ENCODE measurements around the gene LHX1. TPM values are rescaled to one million over a fixed set of nuclear protein-coding genes. Genes with fewer than 3 reads are reported as not detected.

The LHX1 gene
- polyA plus RNA-seq, 3 donors: not detected

DNA sequence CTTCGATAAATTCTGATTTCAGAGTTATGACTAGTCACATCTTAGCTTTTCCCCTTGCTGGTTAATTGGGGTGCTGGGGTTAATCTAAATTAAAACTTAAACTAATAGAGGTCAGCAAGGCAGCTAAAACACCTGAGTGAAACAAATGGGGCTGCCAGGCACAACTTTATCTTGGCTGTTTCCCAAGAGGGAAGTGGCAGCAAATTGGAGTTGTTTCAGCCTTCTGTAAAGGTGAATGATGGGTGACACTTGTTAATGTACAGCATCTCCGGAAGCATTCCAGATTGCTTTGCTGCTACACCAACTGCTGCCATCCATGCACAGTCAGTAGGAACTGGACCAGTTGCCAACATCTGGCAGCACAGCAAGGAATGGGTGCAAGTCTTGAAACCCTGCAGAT, 55.4 kb downstream of the LHX1 start:
- intact Hi-C loops (cut with micrococcal nuclease): no loop called here
- peaks cover 0 to 2% (median 0%) of the 10 kb centered on the region in 3 donors for H3K27me3 Mint-ChIP-seq (ENCODE audit: low read depth in 3 of 3)

DNA sequence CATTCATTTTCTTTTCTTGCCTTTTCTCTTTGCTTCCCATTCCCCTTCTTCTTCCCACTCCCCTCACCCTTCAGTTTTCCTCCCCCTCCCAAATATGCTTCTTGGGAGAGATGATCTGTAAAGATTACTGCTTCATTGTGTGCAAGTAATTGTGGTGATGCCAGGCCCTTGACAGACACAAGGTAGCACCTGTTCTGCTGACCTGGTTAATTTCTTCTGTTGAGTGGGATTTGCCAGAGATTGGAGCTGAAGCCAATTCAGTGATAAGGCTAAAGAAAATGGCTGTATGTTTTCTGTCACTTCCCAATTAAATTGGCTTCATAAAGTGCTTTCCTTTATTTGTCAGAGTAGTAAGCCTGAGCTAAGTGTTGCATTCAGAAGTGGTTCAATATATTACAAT, 56.0 kb downstream of the LHX1 start:
- Mint-ChIP-seq H3K36me3 (peaks cover 79 to 88% of the 10 kb centered on the region in 2 donors), H3K27me3 (ENCODE audit: low read depth in 3 of 3) (peaks cover 0 to 2% (median 0%) of the 10 kb centered on the region in 3 donors), H3K27ac (no peak overlapping the region), H3K4me3 (no peak overlapping the region), H3K9me3 (peaks cover 0 to 3% (median 0%) of the 10 kb centered on the region in 7 donors), H3K4me1 (no peaks in the 10 kb centered on the region)
- no peak overlapping the region for H3K27ac ChIP-seq (ENCODE audit: low read depth in 1 of 2, low read length in 2 of 2)
- no peak overlapping the region for H3K9ac ChIP-seq (ENCODE audit: insufficient read depth, low read length, poor library complexity, severe bottlenecking)
- no peak overlapping the region for H2AFZ ChIP-seq (ENCODE audit: insufficient read depth, low read depth, low read length, poor library complexity, severe bottlenecking)
- H4K20me1 ChIP-seq (ENCODE audit: insufficient read depth, low read length): peaks cover 10% of the 10 kb centered on the region
- H3K4me2 ChIP-seq (replicated peaks; ENCODE audit: extremely low read depth, low read length, poor library complexity, severe bottlenecking): no peak overlapping the region
- H3K4me1 ChIP-seq (ENCODE audit: control insufficient read depth in 1 of 2, insufficient read depth in 2 of 2, low read length in 2 of 2): no peaks in the 10 kb centered on the region
- DNase-seq: no peak
- no peaks in the 10 kb centered on the region for H3K9me3 ChIP-seq (replicated peaks in 1 of 2; ENCODE audit: control insufficient read depth in 1 of 2, insufficient read depth in 1 of 2, low read length in 2 of 2)
- intact Hi-C loops (cut with micrococcal nuclease): no loop called here
- H3K27me3 ChIP-seq (ENCODE audit: control insufficient read depth in 2 of 2, insufficient read depth in 2 of 2, low read length in 2 of 2): no peaks in the 10 kb centered on the region
- peaks cover 91 to 100% of the 10 kb centered on the region in 2 donors for H3K36me3 ChIP-seq (replicated peaks in 1 of 2; ENCODE audit: control insufficient read depth in 1 of 2, insufficient read depth in 2 of 2, low read length in 2 of 2)
- H3K4me3 ChIP-seq (replicated peaks in 1 of 3; ENCODE audit: low read depth in 2 of 3, low read length in 3 of 3): no peak overlapping the region
- TF ChIP-seq, protein P1, sequence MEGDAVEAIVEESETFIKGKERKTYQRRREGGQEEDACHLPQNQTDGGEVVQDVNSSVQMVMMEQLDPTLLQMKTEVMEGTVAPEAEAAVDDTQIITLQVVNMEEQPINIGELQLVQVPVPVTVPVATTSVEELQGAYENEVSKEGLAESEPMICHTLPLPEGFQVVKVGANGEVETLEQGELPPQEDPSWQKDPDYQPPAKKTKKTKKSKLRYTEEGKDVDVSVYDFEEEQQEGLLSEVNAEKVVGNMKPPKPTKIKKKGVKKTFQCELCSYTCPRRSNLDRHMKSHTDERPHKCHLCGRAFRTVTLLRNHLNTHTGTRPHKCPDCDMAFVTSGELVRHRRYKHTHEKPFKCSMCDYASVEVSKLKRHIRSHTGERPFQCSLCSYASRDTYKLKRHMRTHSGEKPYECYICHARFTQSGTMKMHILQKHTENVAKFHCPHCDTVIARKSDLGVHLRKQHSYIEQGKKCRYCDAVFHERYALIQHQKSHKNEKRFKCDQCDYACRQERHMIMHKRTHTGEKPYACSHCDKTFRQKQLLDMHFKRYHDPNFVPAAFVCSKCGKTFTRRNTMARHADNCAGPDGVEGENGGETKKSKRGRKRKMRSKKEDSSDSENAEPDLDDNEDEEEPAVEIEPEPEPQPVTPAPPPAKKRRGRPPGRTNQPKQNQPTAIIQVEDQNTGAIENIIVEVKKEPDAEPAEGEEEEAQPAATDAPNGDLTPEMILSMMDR (IDR thresholded peaks at IDR 0.05): no peak
- H3K79me2 ChIP-seq (ENCODE audit: insufficient read depth, low read length): no peaks in the 10 kb centered on the region

More for the DNA sequence above, 55.4 kb downstream of the LHX1 start:
- TF ChIP-seq, protein P1 (IDR thresholded peaks at IDR 0.05): no peak
- Histone ChIP-seq H3K9ac (ENCODE audit: insufficient read depth, low read length, poor library complexity, severe bottlenecking) (no peak overlapping the region), H3K79me2 (ENCODE audit: insufficient read depth, low read length) (no peaks in the 10 kb centered on the region), H3K27ac (ENCODE audit: low read depth in 1 of 2, low read length in 2 of 2) (no peak overlapping the region), H3K4me2 (replicated peaks; ENCODE audit: extremely low read depth, low read length, poor library complexity, severe bottlenecking) (no peak overlapping the region), H3K9me3 (replicated peaks in 1 of 2; ENCODE audit: control insufficient read depth in 1 of 2, insufficient read depth in 1 of 2, low read length in 2 of 2) (no peaks in the 10 kb centered on the region), H3K4me3 (replicated peaks in 1 of 3; ENCODE audit: low read depth in 2 of 3, low read length in 3 of 3) (no peak overlapping the region), H3K36me3 (replicated peaks in 1 of 2; ENCODE audit: control insufficient read depth in 1 of 2, insufficient read depth in 2 of 2, low read length in 2 of 2) (peaks cover 91 to 100% of the 10 kb centered on the region in 2 donors), H2AFZ (ENCODE audit: insufficient read depth, low read depth, low read length, poor library complexity, severe bottlenecking) (no peak overlapping the region), H4K20me1 (ENCODE audit: insufficient read depth, low read length) (peaks cover 10% of the 10 kb centered on the region), H3K27me3 (ENCODE audit: control insufficient read depth in 2 of 2, insufficient read depth in 2 of 2, low read length in 2 of 2) (no peaks in the 10 kb centered on the region), H3K4me1 (ENCODE audit: control insufficient read depth in 1 of 2, insufficient read depth in 2 of 2, low read length in 2 of 2) (no peaks in the 10 kb centered on the region)
- no peak overlapping the region for H3K27ac Mint-ChIP-seq
- 86% methylated on average over 1 of the region's 2 CpGs for WGBS (ENCODE audit: insufficient coverage)
- H3K9me3 Mint-ChIP-seq: peaks cover 0 to 3% (median 0%) of the 10 kb centered on the region in 7 donors
- no peak overlapping the region for H3K4me3 Mint-ChIP-seq
- no peak for DNase-seq
- no peaks in the 10 kb centered on the region for H3K4me1 Mint-ChIP-seq
- H3K36me3 Mint-ChIP-seq: peaks cover 76 to 89% of the 10 kb centered on the region in 2 donors

Small RNA genes lying within 50 kb of the gene (small RNA-seq; reads per million reads assigned to genes)
- gene AC243773.2 (ENCODE audit: insufficient read length, low read depth): not detected

Other genes with a start within 250 kb of the LHX1 start
- gene AATF, start 11.5 kb downstream of the LHX1 start, polyA plus RNA-seq: 10 to 100 TPM; 24.3 to 57.9 (median 41.1) TPM